ENCODE results near the gene EIF3J. TPM values are rescaled to one million over a fixed set of nuclear protein-coding genes. Genes with fewer than 3 reads are reported as not detected.

The EIF3J gene
- total RNA-seq, 4 donors from 2014 or later = 10.5 to 68.1 (median 45.4) TPM

DNA sequence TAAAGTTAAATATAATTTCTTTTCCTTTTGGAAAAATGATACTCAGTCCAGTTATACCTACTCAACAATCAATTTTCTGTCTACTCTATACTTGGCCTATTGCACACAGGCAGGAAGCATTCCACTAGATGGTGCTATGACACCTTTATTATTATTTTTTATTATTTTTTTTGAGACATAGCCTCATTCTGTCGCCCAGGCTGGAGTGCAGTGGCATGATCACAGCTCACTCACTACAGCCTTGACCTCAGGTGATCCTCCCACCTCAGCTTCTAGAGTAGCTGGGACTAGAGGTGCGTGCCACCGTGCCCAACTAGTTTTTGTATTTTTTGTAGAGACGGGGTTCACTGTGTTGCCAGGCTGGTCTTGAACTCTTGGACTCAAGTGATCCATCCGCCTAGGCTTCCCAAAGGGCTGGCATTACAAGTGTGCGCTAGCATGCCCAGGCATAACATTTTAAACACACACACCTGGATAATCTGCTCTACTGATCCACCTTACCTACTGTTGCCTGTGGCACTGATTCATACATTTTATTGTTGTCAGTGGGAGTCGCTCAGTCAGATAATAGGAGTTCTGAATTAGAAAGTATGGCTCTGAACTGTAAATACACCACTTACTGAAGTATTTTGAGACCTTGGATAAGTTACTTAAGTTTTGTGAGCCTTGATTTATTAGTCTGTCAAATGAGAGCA, 56.2 kb downstream of the EIF3J start:
- Histone ChIP-seq H3K4me3 (no peak overlapping the region), H3K36me3 (no peaks in the 10 kb centered on the region), H3K27me3 (no peaks in the 10 kb centered on the region), H3K27ac (no peak overlapping the region), H3K4me1 (no peaks in the 10 kb centered on the region), H3K9me3 (no peaks in the 10 kb centered on the region)
- no peak for TF ChIP-seq POLR2A (IDR thresholded peaks at IDR 0.05)
- TF ChIP-seq, protein P1, sequence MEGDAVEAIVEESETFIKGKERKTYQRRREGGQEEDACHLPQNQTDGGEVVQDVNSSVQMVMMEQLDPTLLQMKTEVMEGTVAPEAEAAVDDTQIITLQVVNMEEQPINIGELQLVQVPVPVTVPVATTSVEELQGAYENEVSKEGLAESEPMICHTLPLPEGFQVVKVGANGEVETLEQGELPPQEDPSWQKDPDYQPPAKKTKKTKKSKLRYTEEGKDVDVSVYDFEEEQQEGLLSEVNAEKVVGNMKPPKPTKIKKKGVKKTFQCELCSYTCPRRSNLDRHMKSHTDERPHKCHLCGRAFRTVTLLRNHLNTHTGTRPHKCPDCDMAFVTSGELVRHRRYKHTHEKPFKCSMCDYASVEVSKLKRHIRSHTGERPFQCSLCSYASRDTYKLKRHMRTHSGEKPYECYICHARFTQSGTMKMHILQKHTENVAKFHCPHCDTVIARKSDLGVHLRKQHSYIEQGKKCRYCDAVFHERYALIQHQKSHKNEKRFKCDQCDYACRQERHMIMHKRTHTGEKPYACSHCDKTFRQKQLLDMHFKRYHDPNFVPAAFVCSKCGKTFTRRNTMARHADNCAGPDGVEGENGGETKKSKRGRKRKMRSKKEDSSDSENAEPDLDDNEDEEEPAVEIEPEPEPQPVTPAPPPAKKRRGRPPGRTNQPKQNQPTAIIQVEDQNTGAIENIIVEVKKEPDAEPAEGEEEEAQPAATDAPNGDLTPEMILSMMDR (IDR thresholded peaks at IDR 0.05) = no peak
- intact Hi-C loops (cut with DNase I; ENCODE audit: low total_unique reads) = no loop called here
- no peak for DNase-seq

GRCh38 chr15:44595246-44595645, 58.3 kb downstream of the EIF3J start:
- intact Hi-C loops (cut with DNase I; ENCODE audit: low total_unique reads) = no loop called here

DNA sequence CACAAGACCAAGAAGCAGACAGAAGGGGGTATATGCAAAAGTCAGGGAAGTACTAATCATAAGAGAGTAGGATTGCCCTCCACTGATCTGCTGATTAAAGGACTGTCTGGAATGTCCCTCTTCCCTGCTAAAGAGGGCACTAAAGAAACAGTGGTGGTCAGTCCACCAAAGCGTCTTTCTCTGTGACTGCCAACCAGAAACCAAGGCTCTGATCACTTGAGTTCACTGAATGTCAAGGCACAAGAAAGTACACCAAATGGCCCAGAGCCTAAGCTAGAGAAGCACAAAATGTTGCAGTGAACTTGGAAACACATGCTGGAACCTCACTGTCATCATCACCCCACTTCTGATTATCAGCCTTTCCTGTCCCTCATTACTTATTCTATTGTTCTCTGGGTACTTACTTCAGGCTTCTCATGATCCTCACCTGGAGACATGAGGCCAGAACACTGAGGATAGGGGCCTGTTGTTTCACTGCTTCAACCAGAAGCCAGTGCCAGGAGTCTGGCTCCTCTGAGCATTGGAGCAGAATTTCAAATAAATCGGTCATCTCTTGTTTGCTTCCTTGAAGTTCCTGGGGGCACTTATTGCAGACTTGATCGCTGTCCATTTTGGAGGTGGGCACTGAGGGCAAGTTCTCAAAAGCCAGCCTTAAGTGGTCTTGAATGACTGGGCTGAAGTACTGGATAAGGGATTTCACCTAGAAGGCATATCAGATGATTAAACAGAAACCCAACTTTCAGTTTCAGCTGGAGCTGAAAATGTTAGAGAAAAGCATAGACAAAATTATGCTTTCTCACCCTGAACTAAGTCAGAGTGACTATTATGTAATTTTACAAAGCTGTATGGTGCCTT, 58.9 kb downstream of the EIF3J start:
- Histone ChIP-seq H3K4me3 (no peak overlapping the region), H3K9me3 (no peaks in the 10 kb centered on the region), H3K4me1 (no peaks in the 10 kb centered on the region), H3K27ac (no peak overlapping the region), H3K36me3 (peaks cover 0 to 2% of the 10 kb centered on the region in 2 donors), H3K27me3 (no peaks in the 10 kb centered on the region)
- DNase-seq = no peak
- TF ChIP-seq POLR2A (IDR thresholded peaks at IDR 0.05) = no peak
- TF ChIP-seq, protein P1 (IDR thresholded peaks at IDR 0.05) = no peak
- intact Hi-C loops (cut with DNase I; ENCODE audit: low total_unique reads) = no loop called here

More at GRCh38 chr15:44595246-44595645, 58.3 kb downstream of the EIF3J start:
- no peaks in the 10 kb centered on the region for H3K9me3 ChIP-seq
- no peaks in the 10 kb centered on the region for H3K27me3 ChIP-seq
- H3K36me3 ChIP-seq = peaks cover 0 to 2% of the 10 kb centered on the region in 2 donors
- H3K27ac ChIP-seq = no peak overlapping the region
- DNase-seq = no peak
- H3K4me1 ChIP-seq = no peaks in the 10 kb centered on the region
- TF ChIP-seq, protein P1 (IDR thresholded peaks at IDR 0.05) = no peak
- no peak for TF ChIP-seq POLR2A (IDR thresholded peaks at IDR 0.05)
- H3K4me3 ChIP-seq = no peak overlapping the region

DNA sequence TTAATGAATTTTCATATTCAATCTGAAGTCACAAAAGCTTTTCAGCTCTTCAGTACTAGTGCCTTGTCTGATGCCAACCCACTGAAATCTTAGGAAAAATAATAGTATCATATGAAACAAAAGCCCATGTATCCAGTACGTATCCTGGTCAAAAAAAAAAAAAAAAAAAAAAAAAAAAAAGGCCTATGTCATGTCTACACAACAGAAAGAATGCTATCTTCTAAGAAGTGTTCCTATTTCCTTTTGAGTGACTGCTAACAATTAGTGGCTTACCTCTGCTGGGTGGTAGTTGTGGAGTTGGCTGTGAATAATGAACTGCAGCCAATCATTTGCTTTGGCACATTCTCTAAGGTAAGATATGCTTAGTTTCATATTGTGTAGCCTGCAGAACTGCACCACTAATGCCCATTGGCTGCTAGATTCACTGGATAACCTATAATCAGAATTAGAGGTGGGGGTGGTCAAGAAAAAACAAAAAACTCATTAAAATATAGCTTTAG, 59.6 kb downstream of the EIF3J start:
- Histone ChIP-seq H3K27me3 (no peaks in the 10 kb centered on the region), H3K4me1 (no peaks in the 10 kb centered on the region), H3K36me3 (peaks cover 0 to 2% of the 10 kb centered on the region in 2 donors), H3K4me3 (no peak overlapping the region), H3K27ac (no peak overlapping the region), H3K9me3 (no peaks in the 10 kb centered on the region)
- TF ChIP-seq POLR2A (IDR thresholded peaks at IDR 0.05) = no peak
- TF ChIP-seq, protein P1 (IDR thresholded peaks at IDR 0.05) = no peak
- no peak for DNase-seq
- intact Hi-C loops (cut with DNase I; ENCODE audit: low total_unique reads) = no loop called here

DNA sequence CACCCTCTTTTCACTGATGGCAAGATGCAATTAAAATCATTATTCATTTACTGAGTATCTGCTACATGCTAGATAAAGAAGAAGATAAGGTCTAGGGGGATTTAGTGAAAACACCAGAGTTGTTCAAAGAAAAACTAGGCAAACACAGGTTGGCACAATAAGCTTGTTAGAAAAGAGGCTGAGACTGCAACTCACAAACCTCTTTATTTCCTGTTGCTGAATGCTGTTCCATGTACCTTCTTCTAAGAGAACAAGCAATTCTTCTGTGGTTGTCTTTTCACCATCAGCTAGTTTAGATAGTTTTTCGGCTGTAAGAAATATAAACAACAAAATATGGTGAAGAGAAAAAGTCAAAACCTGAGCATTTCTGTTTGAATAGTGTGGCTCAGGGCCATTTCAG, 61.1 kb downstream of the EIF3J start:
- no peaks in the 10 kb centered on the region for H3K4me1 ChIP-seq

More for the DNA sequence above, 61.1 kb downstream of the EIF3J start:
- Histone ChIP-seq H3K4me3 (no peak overlapping the region), H3K27ac (no peak overlapping the region), H3K27me3 (no peaks in the 10 kb centered on the region), H3K36me3 (peaks cover 0 to 2% of the 10 kb centered on the region in 2 donors), H3K9me3 (no peaks in the 10 kb centered on the region)
- no peak for DNase-seq
- intact Hi-C loops (cut with DNase I; ENCODE audit: low total_unique reads) = no loop called here
- TF ChIP-seq POLR2A (IDR thresholded peaks at IDR 0.05) = no peak
